SJSA1 (cell line): Measurements from ENCODE around the gene CEP295NL. TPM values are rescaled to one million over a fixed set of nuclear protein-coding genes. Genes with fewer than 3 reads are reported as not detected.
"Not testable (repeated sequence)": the region's sequence is repeated elsewhere in the genome, so short reads cannot be mapped to it uniquely, and the experiment has no call there.

Experiments
- DNase-seq, 2 experiments: peaks; one replicate each; pipeline ENCODE4 v3.0.0-alpha.2; 2015 to 2020; ENCODE audit warnings: low spot score in 2 of 2, low read depth in 1 of 2
- H3K27ac ChIP-seq: fragments of 250-450 bp; sonication (Bioruptor Pico); 2 replicates; pipeline ENCODE4 v1.5.1; 2020; ENCODE audit warnings: mild to moderate bottlenecking, moderate library complexity
- H3K27me3 ChIP-seq: fragments of 250-450 bp; sonication (Bioruptor Pico); replicated peaks from 2 replicates; pipeline ENCODE4 v1.5.1; 2020; ENCODE audit warnings: mild to moderate bottlenecking, moderate library complexity
- H3K36me3 ChIP-seq: fragments of 250-450 bp; sonication (Bioruptor Pico); 2 replicates; pipeline ENCODE4 v1.5.1; 2020; ENCODE audit warnings: mild to moderate bottlenecking
- H3K4me1 ChIP-seq: fragments of 250-450 bp; sonication (Bioruptor Pico); replicated peaks from 2 replicates; pipeline ENCODE4 v1.6.1; 2021; ENCODE audit warnings: mild to moderate bottlenecking
- H3K4me3 ChIP-seq: fragments of 250-450 bp; sonication (Bioruptor Pico); 2 replicates; pipeline ENCODE4 v1.5.1; 2020; ENCODE audit warnings: mild to moderate bottlenecking
- H3K9me3 ChIP-seq: fragments of 250-450 bp; sonication (Bioruptor Pico); replicated peaks from 2 replicates; pipeline ENCODE4 v1.5.1; 2020; ENCODE audit warnings: mild to moderate bottlenecking
- total RNA-seq: library from RNA; depleted of rRNA; stranded (reverse); fragments of >200 nt; shearing (Covaris generic); gene quantifications from 2 replicates; pipeline ENCODE4 v1.2.3, GENCODE V29; 2014

Gene CEP295NL
- total RNA-seq, 1 experiment from 2014 or later: 0.34 TPM

GRCh38 chr17:78922816-78923498 is 20.0 kb upstream of the CEP295NL start:
- no peak for DNase-seq
- Histone ChIP-seq H3K4me1 (peaks cover 38% of the 10 kb centered on the region), H3K27me3 (no peaks in the 10 kb centered on the region), H3K27ac (no peak overlapping the region), H3K4me3 (peak overlapping the region; percentile 48; the same call in 1 of the 2 replicates), H3K36me3 (peaks cover 26% of the 10 kb centered on the region), H3K9me3 (no peaks in the 10 kb centered on the region)

- DNase-seq: no peak
- Histone ChIP-seq H3K36me3 (peaks cover 30% of the 10 kb centered on the region), H3K9me3 (no peaks in the 10 kb centered on the region), H3K27me3 (no peaks in the 10 kb centered on the region), H3K27ac (no peak overlapping the region), H3K4me1 (peaks cover 30% of the 10 kb centered on the region), H3K4me3 (no peak overlapping the region)
Observed at GRCh38 chr17:78921437-78921971, 18.5 kb upstream of the CEP295NL start.

- Histone ChIP-seq H3K36me3 (peaks cover 37% of the 10 kb centered on the region), H3K27ac (no peak overlapping the region), H3K4me3 (no peak overlapping the region), H3K9me3 (no peaks in the 10 kb centered on the region), H3K4me1 (peaks cover 30% of the 10 kb centered on the region), H3K27me3 (no peaks in the 10 kb centered on the region)
- no peak for DNase-seq
Observed at GRCh38 chr17:78920528-78920927, 17.5 kb upstream of the CEP295NL start.

GRCh38 chr17:78919861-78920450 is 17.0 kb upstream of the CEP295NL start:
- Histone ChIP-seq H3K27ac (no peak overlapping the region), H3K4me1 (peaks cover 29% of the 10 kb centered on the region), H3K36me3 (peaks cover 40% of the 10 kb centered on the region), H3K4me3 (no peak overlapping the region), H3K27me3 (no peaks in the 10 kb centered on the region), H3K9me3 (no peaks in the 10 kb centered on the region)
- DNase-seq: no peak

GRCh38 chr17:78918979-78919378 is 16.0 kb upstream of the CEP295NL start:
- peaks cover 40% of the 10 kb centered on the region for H3K36me3 ChIP-seq
- DNase-seq: no peak
- no peak overlapping the region for H3K27ac ChIP-seq
- no peaks in the 10 kb centered on the region for H3K27me3 ChIP-seq
- H3K4me3 ChIP-seq: no peak overlapping the region
- H3K4me1 ChIP-seq: peaks cover 27% of the 10 kb centered on the region
- no peaks in the 10 kb centered on the region for H3K9me3 ChIP-seq

- H3K36me3 ChIP-seq: peaks cover 32% of the 10 kb centered on the region
- H3K9me3 ChIP-seq: no peaks in the 10 kb centered on the region
- H3K27ac ChIP-seq: no peak overlapping the region
- no peak overlapping the region for H3K4me3 ChIP-seq
- no peaks in the 10 kb centered on the region for H3K27me3 ChIP-seq
- peaks cover 17% of the 10 kb centered on the region for H3K4me1 ChIP-seq
- no peak for DNase-seq
Observed at GRCh38 chr17:78917451-78918275, 14.7 kb upstream of the CEP295NL start.

GRCh38 chr17:78915872-78916632 is 13.1 kb upstream of the CEP295NL start:
- peaks cover 17% of the 10 kb centered on the region for H3K4me1 ChIP-seq
- no peaks in the 10 kb centered on the region for H3K9me3 ChIP-seq
- H3K27me3 ChIP-seq: no peaks in the 10 kb centered on the region
- H3K36me3 ChIP-seq: peaks cover 20% of the 10 kb centered on the region
- no peak overlapping the region for H3K4me3 ChIP-seq
- DNase-seq: peak in 1 of 2 experiments; percentile 43
- 0 out of 2 replicates have a peak overlapping the region, but pooled peaks have one; percentile 0 for H3K27ac ChIP-seq

- H3K9me3 ChIP-seq: no peaks in the 10 kb centered on the region
- no peak overlapping the region for H3K27ac ChIP-seq
- DNase-seq: no peak
- no peaks in the 10 kb centered on the region for H3K27me3 ChIP-seq
- H3K4me1 ChIP-seq: peaks cover 13% of the 10 kb centered on the region
- H3K36me3 ChIP-seq: peaks cover 30% of the 10 kb centered on the region
- H3K4me3 ChIP-seq: no peak overlapping the region
Observed at GRCh38 chr17:78913115-78913514, 10.1 kb upstream of the CEP295NL start.

GRCh38 chr17:78912082-78912481 is 9.1 kb upstream of the CEP295NL start:
- Histone ChIP-seq H3K9me3 (no peaks in the 10 kb centered on the region), H3K27ac (no peak overlapping the region), H3K27me3 (no peaks in the 10 kb centered on the region), H3K4me3 (no peak overlapping the region), H3K4me1 (peaks cover 13% of the 10 kb centered on the region), H3K36me3 (peaks cover 30% of the 10 kb centered on the region)
- DNase-seq: no peak

GRCh38 chr17:78911543-78911942 is 8.5 kb upstream of the CEP295NL start:
- H3K4me1 ChIP-seq: peaks cover 10% of the 10 kb centered on the region
- H3K9me3 ChIP-seq, H3K27ac ChIP-seq, DNase-seq, H3K27me3 ChIP-seq, H3K4me3 ChIP-seq: not testable (repeated sequence)
- H3K36me3 ChIP-seq: peaks cover 27% of the 10 kb centered on the region

GRCh38 chr17:78910497-78911284 is 7.7 kb upstream of the CEP295NL start:
- Histone ChIP-seq H3K27me3 (no peaks in the 10 kb centered on the region), H3K36me3 (peaks cover 20% of the 10 kb centered on the region), H3K4me3 (no peak overlapping the region), H3K9me3 (no peaks in the 10 kb centered on the region), H3K27ac (no peak overlapping the region), H3K4me1 (peaks cover 2% of the 10 kb centered on the region)
- DNase-seq: no peak

- Histone ChIP-seq H3K9me3 (no peaks in the 10 kb centered on the region), H3K27me3 (no peaks in the 10 kb centered on the region), H3K36me3 (peaks cover 35% of the 10 kb centered on the region), H3K27ac (no peak overlapping the region), H3K4me3 (no peak overlapping the region), H3K4me1 (peaks cover 8% of the 10 kb centered on the region)
- no peak for DNase-seq
Observed at GRCh38 chr17:78908426-78908825, 5.4 kb upstream of the CEP295NL start.

GRCh38 chr17:78905541-78905940 is 2.5 kb upstream of the CEP295NL start:
- H3K4me3 ChIP-seq: no peak overlapping the region
- DNase-seq: no peak
- peaks cover 57% of the 10 kb centered on the region for H3K36me3 ChIP-seq
- peaks cover 11% of the 10 kb centered on the region for H3K4me1 ChIP-seq
- H3K9me3 ChIP-seq: no peaks in the 10 kb centered on the region
- no peaks in the 10 kb centered on the region for H3K27me3 ChIP-seq
- H3K27ac ChIP-seq: no peak overlapping the region
